Panc1 (cell line): ENCODE results near the gene SLC25A43. TPM values are rescaled to one million over a fixed set of nuclear protein-coding genes. Genes with fewer than 3 reads are reported as not detected.
"Not testable (repeated sequence)": the region's sequence is repeated elsewhere in the genome, so short reads cannot be mapped to it uniquely, and the experiment has no call there.

Experiments used
- ATAC-seq: fragments of 200-7000 bp; cut with Tn5 transposase; 2 replicates; pipeline ENCODE4 v1.9.1; 2020; ENCODE audit warnings: mild to moderate bottlenecking, moderate library complexity
- BruUV-seq: library from RNA; stranded (reverse); fragments of 400-500 nt; replicated peaks from 2 replicates; lab custom pipeline; 2021; lab: Mats Ljungman, UMichigan
- CTCF ChIA-PET: fragments of 300-600 bp; sonication (Branson Sonifier 250); formaldehyde crosslinking; loops from one replicate; lab custom pipeline; 2022; ENCODE audit warnings: antibody characterized with exemption; lab: Charles Lee
- POLR2A ChIA-PET: fragments of 300-600 bp; sonication (Branson Sonifier 250); formaldehyde crosslinking; loops from one replicate; lab custom pipeline; 2022; ENCODE audit warnings: antibody characterized with exemption; lab: Charles Lee
- DNase-seq: peaks from one replicate; pipeline ENCODE4 v3.0.0-alpha.2; 2010; ENCODE audit warnings: low read depth, low spot score
- H3K27ac ChIP-seq: 2 replicates; pipeline ENCODE4 v1.5.1; 2011; ENCODE audit warnings: mild to moderate bottlenecking, low read length, inconsistent platforms
- H3K27me3 ChIP-seq: fragments of 200-500 bp; sonication (Bioruptor generic); 2 replicates; pipeline ENCODE4 v1.6.0; 2014; ENCODE audit warnings: low read length, inconsistent platforms; ENCODE audit not compliant: control insufficient read depth, insufficient read depth
- H3K36me3 ChIP-seq: fragments of 200-500 bp; sonication (Bioruptor generic); 2 replicates; pipeline ENCODE4 v1.5.1; 2014; ENCODE audit warnings: inconsistent platforms, mild to moderate bottlenecking, low read length, moderate library complexity; ENCODE audit not compliant: control insufficient read depth, insufficient read depth
- H3K4me1 ChIP-seq: 2 replicates; pipeline ENCODE4 v1.5.1; 2011; ENCODE audit warnings: inconsistent platforms, mild to moderate bottlenecking, low read length, moderate library complexity; ENCODE audit not compliant: control insufficient read depth, insufficient read depth
- H3K4me3 ChIP-seq, 2 experiments: 2 replicates each; pipeline ENCODE4 v1.5.1; 2011 to 2012; ENCODE audit warnings: low read depth in 2 of 2, low read length in 2 of 2, mild to moderate bottlenecking in 2 of 2, inconsistent platforms in 1 of 2, moderate library complexity in 1 of 2
- H3K9me3 ChIP-seq: fragments of 200-500 bp; sonication (Bioruptor generic); 2 replicates; pipeline ENCODE4 v1.5.1; 2014; ENCODE audit warnings: low read depth, mild to moderate bottlenecking, inconsistent platforms, low read length, moderate library complexity; ENCODE audit not compliant: control insufficient read depth, insufficient read depth
- CTCF ChIP-seq: fragments of 450-650 bp; IDR thresholded peaks from 2 replicates; pipeline ENCODE4 v1.5.1; 2017; ENCODE audit warnings: mild to moderate bottlenecking
- POLR2AphosphoS5 ChIP-seq: IDR thresholded peaks from 2 replicates; pipeline ENCODE4 v1.6.1; 2012; ENCODE audit warnings: mild to moderate bottlenecking, low read depth, low read length, moderate library complexity
- REST ChIP-seq, 2 experiments: IDR thresholded peaks; 2 replicates each; pipeline ENCODE4 v1.6.1; 2011 to 2012; ENCODE audit warnings: low read depth in 2 of 2, control low read depth in 1 of 2, low read length in 1 of 2, mild to moderate bottlenecking in 1 of 2, moderate library complexity in 1 of 2; ENCODE audit not compliant: insufficient read depth in 1 of 2
- SIN3A ChIP-seq: IDR thresholded peaks from 2 replicates; pipeline ENCODE4 v1.6.1; 2012; ENCODE audit warnings: low read depth, mild to moderate bottlenecking, low read length, moderate library complexity, borderline replicate concordance; ENCODE audit not compliant: insufficient read depth
- TCF7L2 ChIP-seq: IDR thresholded peaks from 2 replicates; pipeline ENCODE4 v1.6.1; 2011; ENCODE audit warnings: mild to moderate bottlenecking, low read depth, low read length, inconsistent platforms
- in situ Hi-C: cut with HindIII; loops from 2 replicates; pipeline ENCODE4 v1.10.0; 2016; ENCODE audit warnings: low sequenced_read_pairs, low pct_unique_long_range_greater_than_20kb
- intact Hi-C: fragments of 100-400 bp; cut with micrococcal nuclease; formaldehyde crosslinking; loops from one replicate; pipeline ENCODE4 v1.10.0; 2022; ENCODE audit not compliant: unreplicated experiment
- total RNA-seq: library from RNA; stranded (reverse); gene quantifications from one replicate; pipeline ENCODE4 v1.2.1, GENCODE V29; 2021; ENCODE audit not compliant: unreplicated experiment

Gene SLC25A43
- total RNA-seq, 1 experiment from 2014 or later, result 35.5 TPM

DNA sequence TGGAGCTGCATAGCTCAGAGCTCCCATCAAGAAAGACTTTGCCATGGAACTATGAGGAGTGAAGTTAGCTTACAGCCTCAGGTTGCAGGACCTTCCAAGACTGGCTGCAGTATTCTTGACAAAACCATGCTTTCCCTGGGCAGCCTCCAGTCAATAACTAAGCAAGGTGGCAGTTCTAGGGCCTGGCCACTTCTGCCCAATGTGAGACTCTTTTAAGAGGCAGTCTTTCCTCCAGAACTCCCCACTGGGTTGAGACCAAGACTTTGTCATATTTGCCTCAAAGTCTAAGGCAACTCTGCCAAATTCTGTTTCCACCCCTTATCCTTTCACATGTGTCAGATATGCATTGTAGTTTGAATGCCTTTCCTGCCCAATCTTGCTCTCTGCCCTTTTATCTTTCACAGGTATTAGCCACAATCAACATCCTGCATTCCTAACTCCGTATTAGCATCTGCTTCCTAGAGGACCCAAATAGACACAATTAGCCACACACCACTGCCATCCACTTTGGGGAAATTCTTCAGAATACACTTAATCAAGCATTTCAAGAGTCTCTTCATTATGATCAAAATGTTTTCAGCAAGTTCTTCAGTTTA is 17.7 kb upstream of the SLC25A43 start:
- no peak overlapping the region for H3K27ac ChIP-seq
- no peak overlapping the region for H3K4me3 ChIP-seq
- in situ Hi-C loops (no loop called here), intact Hi-C loops (no loop called here)
- ChIA-PET CTCF (no interaction called here), POLR2A (no interaction called here)
- no peak for TF ChIP-seq SIN3A
- no peak for TF ChIP-seq TCF7L2
- no peak for TF ChIP-seq POLR2AphosphoS5
- TF ChIP-seq CTCF, result no peak
- no peak for TF ChIP-seq REST (IDR thresholded peaks at IDR 0.05; ENCODE audit: insufficient read depth in 1 of 2, low read depth in 2 of 2, low read length in 1 of 2)
- H3K4me1 ChIP-seq, result no peaks in the 10 kb centered on the region
- no peaks in the 10 kb centered on the region for H3K36me3 ChIP-seq
- no peaks in the 10 kb centered on the region for H3K9me3 ChIP-seq
- ATAC-seq, result no peak
- no TSS peak for BruUV-seq
- DNase-seq, result no peak
- H3K27me3 ChIP-seq, result no peaks in the 10 kb centered on the region

GRCh38 chrX:119382606-119383005 is 16.5 kb upstream of the SLC25A43 start:
- TF ChIP-seq SIN3A (no peak), REST (IDR thresholded peaks at IDR 0.05; ENCODE audit: insufficient read depth in 1 of 2, low read depth in 2 of 2, low read length in 1 of 2) (no peak), TCF7L2 (no peak), CTCF (no peak), POLR2AphosphoS5 (no peak)
- DNase-seq (no peak), ATAC-seq (no peak)
- Histone ChIP-seq H3K9me3 (no peaks in the 10 kb centered on the region), H3K27me3 (no peaks in the 10 kb centered on the region), H3K4me3 (no peak overlapping the region), H3K36me3 (no peaks in the 10 kb centered on the region), H3K27ac (no peak overlapping the region), H3K4me1 (no peaks in the 10 kb centered on the region)
- intact Hi-C loops (no loop called here), in situ Hi-C loops (no loop called here)
- BruUV-seq, result no TSS peak
- POLR2A ChIA-PET, result interaction anchor here (0.6 kb wide), 2 partner anchors 409 to 503 kb away, joined by 3 to 4 read pairs; partner anchors contain the start of gene RPL39
- CTCF ChIA-PET, result no interaction called here

GRCh38 chrX:119386685-119387084 is 12.5 kb upstream of the SLC25A43 start:
- in situ Hi-C loops, result not testable (repeated sequence)

More at GRCh38 chrX:119386685-119387084, 12.5 kb upstream of the SLC25A43 start:
- DNase-seq, ATAC-seq, H3K36me3 ChIP-seq, BruUV-seq, H3K9me3 ChIP-seq, intact Hi-C loops, H3K27me3 ChIP-seq, H3K4me3 ChIP-seq, H3K4me1 ChIP-seq, H3K27ac ChIP-seq: not testable (repeated sequence)
- ChIA-PET POLR2A (interaction anchor here (0.6 kb wide), 1 partner anchor 165 kb away, joined by 5 read pairs; no protein-coding TSS in a partner anchor), CTCF (interaction anchor here (0.7 kb wide), 1 partner anchor 656 kb away, joined by 5 read pairs; no protein-coding TSS in a partner anchor)
